D721Med (cell line): ENCODE data around the gene AFAP1L2.

Source experiments
- DNase-seq: peaks from one replicate; pipeline ENCODE4 v3.0.0; 2011; ENCODE audit warnings: low spot score; ENCODE audit not compliant: insufficient read length
- FAIRE-seq: peaks from 2 replicates; lab custom pipeline; 2011; peaks lifted over from hg19 to GRCh38; lab: Jason Lieb, UNC
- CTCF ChIP-seq: IDR thresholded peaks from 2 replicates; pipeline ENCODE4 v1.5.1; 2012; ENCODE audit warnings: mild to moderate bottlenecking, control low read depth; ENCODE audit not compliant: insufficient read depth; ENCODE audit errors: missing control alignments

Gene AFAP1L2

GRCh38 chr10:114429581-114430335, 25.5 kb upstream of the AFAP1L2 start:
- TF ChIP-seq CTCF = no peak
- FAIRE-seq = no peak
- no peak for DNase-seq

GRCh38 chr10:114427124-114427852, 23.0 kb upstream of the AFAP1L2 start:
- no peak for DNase-seq
- no peak for FAIRE-seq
- TF ChIP-seq CTCF = no peak

GRCh38 chr10:114426476-114426875, 22.2 kb upstream of the AFAP1L2 start:
- TF ChIP-seq CTCF = no peak
- no peak for DNase-seq
- FAIRE-seq = no peak

- TF ChIP-seq CTCF = no peak
- FAIRE-seq (no peak), DNase-seq (no peak)
Observed at GRCh38 chr10:114420811-114421485, 16.6 kb upstream of the AFAP1L2 start.

- no peak for TF ChIP-seq CTCF
- FAIRE-seq = no peak
- DNase-seq = no peak
Observed at GRCh38 chr10:114418109-114418508, 13.8 kb upstream of the AFAP1L2 start.

GRCh38 chr10:114412907-114413797, 8.8 kb upstream of the AFAP1L2 start:
- no peak for TF ChIP-seq CTCF
- DNase-seq = no peak
- no peak for FAIRE-seq
